NCI-H748 (cell line): ENCODE results near the gene CUL4A.

Experiments used
- DNase-seq: peaks from one replicate; lab custom pipeline; 2025; ENCODE audit not compliant: unreplicated experiment; lab: John Stamatoyannopoulos, UW

Gene CUL4A

DNA sequence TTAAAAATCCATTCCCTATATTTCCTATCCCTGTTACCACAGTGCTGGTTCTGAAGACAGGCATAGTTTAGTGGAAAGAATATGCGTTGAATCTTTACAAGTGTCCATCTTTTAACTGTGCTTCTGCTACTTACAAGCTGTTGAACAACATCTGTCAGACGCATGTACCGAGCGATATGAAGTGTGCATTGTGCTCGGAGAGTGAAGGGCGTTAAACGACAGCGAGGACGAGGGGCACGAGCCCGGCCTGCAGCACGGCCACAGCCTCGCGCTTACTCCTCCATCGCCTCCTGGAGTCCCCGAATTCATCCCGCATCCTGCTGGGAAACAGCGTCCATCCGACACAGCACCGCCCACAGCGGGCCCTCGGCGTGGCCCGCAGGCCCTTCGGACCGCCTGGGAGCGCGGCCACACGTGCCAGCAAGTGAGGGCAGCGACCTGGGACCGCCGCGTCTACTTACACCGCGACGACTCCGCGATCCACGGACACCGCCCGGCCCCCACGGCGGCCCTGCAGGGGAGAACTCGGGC, 1.5 kb upstream of the CUL4A start:
- DNase-seq = peak; percentile 60

DNA sequence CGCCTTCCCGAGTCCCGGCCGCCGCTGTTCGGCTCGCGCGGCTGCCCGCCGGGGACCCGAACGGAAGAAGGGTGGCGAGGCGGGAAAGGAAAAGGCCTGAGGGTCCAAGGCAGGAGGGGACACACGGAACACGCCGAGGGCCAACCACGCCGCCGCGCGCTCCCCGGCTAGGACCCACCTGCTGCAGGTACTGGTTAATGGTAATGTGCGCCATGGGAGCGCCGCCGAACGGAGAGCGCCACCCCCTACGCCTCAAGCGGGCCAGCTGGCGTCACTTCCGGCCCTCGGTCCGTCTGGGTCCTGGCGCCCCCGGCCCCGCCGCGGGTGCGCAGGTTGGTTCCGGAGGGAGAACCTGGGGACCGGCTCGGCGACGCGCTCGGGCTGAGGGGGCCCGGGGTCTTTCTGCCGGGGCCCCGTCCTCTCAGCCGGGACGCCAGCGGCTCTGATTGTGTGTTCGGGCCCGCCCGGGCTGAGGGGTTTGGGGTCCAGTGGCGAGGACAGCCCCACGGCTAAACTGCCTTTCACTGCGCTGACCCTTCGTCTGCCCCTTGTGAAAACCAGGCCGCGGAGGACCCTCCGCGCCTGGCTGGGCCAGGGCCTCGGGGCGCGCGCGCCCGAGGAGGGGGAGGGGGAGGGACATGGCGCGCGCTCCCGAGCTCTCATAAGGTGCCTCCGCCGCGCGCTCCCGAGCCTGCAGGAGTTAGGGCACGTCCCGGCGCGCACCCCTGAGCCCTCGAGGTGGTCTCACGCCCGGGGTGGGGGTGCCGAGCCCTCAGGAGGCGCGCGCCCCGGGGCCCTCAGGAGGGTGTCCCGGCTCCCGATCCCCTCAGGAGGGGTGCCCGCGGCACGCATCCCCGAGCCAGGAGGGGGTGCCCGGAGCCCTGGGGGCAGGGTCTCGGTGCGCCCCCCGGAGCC, 735 bp upstream of the CUL4A start, which contains the start of gene PCID2:
TSS of gene PCID2 (minus strand) at position 249 of the 915 bp plus-strand sequence. CDS start at position 214, 35 bp downstream.
- peak; percentile 95 for DNase-seq

DNA sequence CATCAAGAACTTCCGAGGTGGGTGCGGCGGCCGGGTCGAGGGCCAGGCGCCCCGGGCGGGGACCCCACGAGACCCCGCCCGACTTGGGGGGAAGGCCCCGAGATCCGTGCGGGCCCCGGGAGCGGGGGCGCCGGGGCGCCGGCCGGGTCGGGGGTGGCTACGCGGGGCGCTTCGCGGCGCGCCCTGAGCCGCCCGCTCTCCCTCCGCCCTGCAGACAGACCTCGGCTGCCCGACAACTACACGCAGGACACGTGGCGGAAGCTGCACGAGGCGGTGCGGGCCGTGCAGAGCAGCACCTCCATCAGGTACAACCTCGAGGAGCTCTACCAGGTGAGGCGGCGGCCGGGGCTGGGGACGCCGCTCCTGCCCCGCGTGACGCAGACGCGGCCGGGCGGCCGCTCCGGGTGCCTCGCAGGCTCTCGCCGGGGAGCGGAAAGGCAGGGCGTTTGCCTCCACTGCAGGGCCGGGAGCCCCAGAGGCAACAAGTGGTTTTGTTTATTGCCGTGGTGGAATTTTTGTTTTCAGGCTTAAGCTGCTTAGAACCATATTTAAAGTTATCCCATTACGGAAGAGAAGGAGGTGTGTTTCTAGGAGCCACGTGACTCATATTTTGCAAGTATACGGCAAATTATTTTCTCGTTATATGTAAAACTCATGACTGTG, 477 bp downstream of the CUL4A start:
- DNase-seq = peak; percentile 80

DNA sequence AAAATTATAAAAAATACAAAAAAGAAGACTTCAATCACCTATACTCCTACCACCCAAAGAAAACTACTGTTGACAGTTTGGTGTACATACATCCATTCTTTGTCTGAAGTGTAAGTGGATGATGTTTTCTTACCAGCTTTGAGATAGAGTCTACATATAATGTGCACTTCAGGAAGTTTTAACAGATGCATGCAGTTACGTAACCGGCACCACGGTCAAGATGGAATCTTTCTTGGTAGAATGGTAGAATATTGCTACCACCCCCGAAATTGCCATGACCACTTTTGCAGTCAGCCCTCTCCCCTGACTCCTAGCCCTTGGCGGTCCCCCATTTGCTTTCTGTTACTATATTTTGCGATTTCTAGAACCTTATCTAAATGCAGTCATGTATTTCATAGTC, 1.4 kb downstream of the CUL4A start:
- DNase-seq = no peak

DNA sequence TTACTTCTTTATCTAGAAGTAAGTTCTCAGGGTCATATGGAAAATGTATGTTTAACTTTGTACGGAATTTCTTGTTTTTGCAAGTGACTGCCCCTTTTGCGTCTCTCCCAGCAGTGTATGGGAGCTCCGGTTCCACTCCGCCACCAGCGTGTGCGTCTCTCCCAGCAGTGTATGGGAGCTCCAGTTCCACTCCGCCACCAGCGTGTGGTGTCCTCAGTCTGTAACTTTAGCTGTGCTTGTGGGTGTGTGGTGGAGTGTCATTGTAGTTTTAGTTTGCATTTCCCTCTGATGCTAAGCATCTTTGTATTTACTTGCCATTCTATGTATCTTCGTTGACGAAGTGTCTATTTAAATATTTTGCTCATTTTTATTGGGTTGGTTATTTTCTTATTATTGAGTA, 2.4 kb downstream of the CUL4A start:
- peak; percentile 24 for DNase-seq

DNA sequence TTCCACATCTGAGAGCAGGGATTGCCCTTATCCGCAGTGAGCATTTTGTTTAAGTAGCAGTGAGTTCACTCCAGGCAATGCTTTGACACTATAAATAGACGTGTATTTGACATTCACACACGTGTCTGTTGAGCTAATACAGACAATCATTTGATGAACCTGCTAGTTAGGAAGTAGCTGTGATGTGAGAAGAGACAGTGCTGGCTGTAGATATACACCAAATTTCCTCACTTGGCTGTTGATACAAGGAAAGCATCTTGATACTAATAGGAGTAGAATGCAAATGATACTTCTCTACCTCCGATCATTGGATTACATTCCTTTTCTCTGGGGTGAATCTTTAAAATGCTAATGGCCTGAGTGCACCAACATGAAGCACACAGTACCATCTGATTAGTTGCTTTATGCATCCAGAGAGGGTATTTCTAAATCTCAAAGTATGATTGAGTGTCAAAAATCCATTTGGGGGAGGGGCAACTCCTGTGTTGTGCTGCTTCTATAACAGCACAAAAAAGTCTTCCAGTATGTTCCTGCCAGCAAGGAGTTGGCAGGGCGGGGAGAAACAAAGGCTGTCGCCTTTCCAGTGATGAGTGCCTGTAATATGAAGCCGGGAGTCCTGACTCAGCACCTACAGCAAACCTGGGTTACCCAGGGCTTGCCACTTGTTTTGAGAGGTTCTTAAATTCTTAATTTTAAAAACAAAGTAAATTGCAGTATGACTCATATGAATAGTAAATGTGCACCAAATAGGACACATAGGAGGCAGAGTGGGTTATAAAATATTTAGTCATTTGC, 7.0 kb downstream of the CUL4A start:
- DNase-seq = no peak

DNA sequence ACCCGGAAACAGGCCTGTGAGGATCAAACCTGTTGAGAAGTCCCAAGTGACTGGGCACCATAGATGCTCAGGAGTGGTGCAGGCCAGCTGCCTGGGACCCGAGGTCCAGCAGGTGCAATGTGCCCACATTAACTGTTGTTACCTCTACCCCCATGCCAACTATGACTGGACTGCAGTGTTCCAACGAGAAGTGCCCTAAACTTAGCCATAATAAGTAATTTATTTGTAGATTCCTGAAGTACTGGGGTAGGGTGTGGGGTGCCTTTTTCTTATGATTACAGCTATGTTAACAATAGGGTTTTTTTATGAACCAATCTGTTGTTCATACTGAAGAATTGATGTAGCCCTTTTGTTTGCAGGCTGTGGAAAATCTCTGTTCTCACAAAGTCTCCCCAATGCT, 9.2 kb downstream of the CUL4A start:
- DNase-seq = no peak

DNA sequence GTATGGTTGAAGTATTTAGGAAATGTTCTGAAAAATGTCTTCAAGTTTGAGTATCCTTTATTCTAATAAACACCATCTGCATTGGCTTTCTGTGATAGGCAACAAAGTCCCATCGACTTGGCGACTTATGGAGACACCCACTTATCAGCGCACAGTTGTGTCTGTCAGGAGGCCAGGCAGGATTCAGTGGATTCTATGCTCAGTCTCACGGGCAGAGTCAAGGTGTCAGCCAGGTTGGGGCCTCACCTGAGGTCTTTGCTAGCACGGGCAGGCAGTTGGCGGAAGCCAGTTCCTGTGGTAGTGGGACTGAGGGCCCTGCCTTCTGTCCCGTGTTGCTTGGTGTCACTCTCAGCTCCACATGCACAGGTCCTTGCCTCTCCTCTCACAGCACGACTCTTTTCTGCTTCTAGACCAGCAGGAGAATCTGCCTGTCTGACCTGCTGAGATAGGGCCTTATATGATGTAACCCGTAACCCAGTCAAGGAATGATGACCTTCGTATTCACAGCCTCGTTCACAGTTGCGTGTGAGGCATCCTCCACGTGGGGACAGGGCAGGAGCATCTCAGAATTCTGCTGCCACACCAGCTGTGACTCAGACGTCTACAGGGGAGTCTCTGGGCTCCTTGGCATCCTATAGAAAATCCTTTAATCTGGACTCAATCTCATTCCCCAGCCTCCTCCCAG, 10.0 kb downstream of the CUL4A start:
- no peak for DNase-seq

DNA sequence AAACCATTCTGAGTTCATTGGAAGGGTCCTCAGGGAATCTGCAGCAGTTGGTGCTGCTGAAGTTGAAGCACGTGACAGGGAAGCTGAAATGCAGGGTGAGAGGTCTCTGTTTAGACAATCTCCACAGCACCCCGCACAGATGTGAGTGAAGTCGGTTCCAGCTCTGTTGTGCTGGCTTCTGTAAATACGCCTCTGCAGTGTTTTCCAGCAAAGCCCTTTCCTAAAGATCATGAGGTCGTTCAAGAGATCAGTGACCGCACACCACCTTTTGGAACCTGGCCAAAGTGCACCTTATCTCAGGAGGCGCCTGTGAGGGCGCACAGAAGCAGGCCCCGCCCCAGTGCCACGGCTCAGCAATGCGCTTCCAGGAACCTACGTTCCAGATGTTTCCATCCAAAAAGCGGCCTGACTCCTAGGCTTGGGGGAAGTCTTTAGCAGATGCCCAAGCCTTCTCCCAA, 10.8 kb downstream of the CUL4A start:
- no peak for DNase-seq

DNA sequence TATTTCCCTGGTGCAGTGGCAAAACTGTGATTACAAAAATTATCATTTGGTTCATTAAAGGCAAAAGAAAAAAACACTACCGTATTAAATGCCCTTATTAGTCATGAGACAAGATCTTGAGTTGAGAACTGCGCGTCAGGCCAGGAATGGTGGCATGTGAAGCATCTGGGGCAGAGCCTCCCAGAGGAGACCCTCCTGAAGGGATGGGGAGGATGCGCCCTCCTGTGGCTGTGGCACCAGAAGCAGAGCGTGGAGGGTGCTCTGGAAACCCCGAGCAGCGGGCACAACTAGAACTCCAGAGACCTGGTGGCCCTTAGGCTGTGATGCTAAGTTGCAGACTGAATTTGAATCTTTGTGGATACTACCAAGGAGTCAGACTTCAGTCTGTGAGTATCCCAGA, 11.5 kb downstream of the CUL4A start:
- no peak for DNase-seq

DNA sequence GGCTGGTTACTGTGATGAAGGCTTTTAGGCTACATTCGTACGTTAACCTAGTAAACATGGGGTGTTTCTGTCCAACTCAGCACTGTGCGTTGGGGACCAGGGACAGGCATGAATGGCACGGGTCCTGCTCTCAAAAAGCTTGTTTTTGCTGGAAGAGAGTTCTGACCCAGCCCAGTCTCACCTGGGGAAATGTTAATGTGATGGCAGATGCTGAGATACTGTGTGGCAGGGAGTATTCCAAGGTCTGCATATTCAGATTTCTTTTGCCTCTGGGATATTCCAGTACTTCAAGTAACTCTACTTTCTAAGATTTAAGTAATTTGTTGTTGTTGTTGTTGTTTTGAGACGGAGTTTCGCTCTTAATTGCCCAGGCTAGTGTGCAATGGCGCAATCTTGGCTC, 13.7 kb downstream of the CUL4A start:
- DNase-seq = no peak

DNA sequence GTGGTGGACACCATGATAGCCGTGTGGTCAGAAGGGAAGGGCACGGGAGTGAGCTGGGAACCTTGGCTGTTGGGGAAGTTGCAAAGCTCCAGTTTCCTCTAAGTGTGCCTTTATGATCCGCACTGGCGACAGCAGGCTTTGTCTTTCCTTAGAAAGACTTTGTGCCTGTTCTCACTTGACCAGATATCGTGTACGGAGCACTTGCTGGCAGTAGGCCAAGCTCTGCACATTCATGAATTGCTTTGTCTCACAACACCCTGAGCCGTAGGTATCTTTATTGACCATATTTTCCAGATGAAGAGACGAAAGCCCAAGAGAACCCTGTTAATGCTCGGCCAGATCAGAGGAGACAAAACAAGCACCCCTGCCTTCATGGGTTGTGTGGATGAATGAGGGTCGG, 15.1 kb downstream of the CUL4A start:
- peak; percentile 20 for DNase-seq

DNA sequence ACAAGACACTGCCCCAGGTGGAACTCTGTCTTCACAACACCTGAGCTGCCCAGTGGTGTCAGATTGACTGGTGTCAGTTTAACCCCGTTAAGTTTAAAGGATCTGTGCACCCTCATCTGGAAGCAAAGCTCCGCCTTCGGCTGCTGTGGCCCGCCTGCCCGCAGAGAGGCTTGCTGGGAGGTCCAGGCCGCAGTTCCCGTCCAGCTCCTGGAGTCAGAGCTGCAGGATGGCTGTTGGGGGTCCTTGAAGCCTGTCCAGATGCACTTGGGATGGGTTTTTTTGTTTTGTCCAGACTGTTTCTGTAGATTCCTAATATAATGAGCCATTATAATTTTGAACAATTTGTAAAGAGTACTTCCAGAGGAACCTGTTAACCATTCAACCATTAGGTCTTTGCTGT, 16.1 kb downstream of the CUL4A start:
- no peak for DNase-seq

DNA sequence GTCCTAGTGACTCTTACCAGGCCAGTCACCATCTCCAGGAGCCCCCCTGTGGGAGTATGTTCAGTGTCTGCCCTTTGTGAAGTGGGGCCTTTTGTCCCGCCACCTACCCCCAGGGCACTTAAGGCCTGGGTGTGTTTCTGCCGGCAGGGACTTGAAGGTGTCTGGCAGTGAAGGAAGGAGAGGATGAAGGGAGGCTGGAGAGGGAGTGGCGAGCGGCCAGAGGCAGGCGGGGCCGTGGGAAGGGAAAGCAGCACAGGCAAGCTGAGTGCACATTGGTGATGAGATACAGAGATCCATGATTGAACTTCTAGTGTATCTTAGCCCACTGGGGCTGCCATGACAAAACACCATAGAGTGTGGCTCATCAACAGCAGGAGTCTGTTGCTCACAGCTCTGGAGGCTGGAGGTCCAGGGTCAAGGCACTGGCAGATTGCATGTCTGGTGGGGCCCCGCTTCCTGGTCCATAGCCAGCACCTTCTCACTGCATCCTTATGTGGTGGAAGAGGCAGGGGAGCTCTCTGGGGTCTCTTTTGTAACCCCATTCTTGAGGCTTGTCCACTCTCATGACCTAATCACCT, 17.5 kb downstream of the CUL4A start:
- no peak for DNase-seq

DNA sequence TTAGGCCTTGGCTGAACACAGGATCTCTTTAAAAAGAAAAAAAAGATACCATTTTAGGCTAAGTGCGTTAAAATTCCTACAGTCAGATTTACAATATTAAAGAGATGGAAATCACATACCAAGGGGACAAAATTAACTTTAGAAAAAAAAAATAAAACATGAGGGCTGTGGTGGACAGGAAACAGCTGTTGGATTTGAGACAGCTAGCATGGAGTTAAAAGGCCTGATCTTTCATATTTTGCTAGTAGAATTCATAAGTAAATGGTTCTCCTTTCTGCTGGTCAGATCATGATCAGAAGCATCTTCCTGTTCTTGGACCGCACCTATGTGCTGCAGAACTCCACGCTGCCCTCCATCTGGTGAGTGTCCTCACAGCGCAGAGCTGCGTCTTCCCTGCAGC, 19.7 kb downstream of the CUL4A start:
- no peak for DNase-seq

DNA sequence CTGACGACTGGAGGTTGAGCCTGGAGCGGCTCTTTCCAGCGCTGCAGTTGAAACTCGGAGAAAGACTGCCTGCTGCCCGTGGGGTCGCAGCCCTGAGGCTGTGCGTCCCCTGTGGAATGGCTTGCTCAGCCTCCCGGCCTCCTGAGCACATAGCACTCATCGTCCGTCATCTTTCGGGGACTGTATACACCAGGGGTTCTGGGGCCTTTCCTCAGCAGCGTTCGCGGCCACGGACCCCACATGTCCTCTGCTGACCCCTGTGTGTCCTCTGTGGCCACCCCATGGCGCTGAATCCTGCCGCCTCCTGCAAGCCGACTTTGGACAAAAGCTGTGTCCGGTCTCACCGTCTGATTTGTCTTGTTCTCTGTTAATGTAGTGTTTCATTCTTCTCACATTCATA, 20.4 kb downstream of the CUL4A start:
- DNase-seq = no peak

DNA sequence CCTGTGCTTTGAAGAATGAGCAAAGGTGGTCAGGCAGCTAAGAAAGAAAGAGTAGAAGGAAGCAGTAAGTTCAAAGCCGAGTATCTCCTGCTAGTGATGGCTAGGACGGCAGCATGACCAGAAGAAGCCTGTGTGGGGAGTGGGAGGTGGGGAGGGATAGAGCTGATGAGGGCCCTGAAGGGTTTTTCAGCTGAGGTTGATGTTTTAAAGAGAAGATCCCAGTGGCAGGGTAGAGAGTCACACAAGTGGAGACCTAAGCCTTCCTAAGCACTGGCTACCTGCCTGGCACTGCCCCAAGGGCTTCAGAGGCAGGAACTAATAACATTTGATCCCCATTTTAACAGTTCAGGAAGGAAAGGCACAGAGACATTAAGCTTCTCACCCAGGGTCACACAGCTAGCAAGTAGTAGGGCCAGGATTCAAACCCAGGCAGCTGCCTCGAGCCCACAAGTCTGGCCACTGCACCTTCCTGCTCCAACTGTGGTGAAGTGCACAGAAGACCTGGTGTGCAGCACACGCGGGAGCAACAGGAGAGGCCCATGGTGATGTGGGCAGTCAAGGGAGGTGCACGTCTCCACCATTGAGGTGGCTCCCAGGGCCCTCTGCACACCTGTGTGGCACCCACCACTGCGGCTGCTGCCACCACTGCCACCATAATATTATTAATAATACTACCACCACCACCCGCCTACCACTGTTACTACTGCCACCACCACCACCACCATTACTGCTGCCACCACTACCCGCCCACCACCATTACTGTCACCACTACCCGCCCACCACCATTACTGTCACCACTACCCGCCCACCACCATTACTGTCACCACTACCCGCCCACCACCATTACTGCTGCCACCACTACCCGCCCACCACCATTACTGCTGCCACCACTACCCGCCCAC, 22.1 kb downstream of the CUL4A start:
- no peak for DNase-seq

DNA sequence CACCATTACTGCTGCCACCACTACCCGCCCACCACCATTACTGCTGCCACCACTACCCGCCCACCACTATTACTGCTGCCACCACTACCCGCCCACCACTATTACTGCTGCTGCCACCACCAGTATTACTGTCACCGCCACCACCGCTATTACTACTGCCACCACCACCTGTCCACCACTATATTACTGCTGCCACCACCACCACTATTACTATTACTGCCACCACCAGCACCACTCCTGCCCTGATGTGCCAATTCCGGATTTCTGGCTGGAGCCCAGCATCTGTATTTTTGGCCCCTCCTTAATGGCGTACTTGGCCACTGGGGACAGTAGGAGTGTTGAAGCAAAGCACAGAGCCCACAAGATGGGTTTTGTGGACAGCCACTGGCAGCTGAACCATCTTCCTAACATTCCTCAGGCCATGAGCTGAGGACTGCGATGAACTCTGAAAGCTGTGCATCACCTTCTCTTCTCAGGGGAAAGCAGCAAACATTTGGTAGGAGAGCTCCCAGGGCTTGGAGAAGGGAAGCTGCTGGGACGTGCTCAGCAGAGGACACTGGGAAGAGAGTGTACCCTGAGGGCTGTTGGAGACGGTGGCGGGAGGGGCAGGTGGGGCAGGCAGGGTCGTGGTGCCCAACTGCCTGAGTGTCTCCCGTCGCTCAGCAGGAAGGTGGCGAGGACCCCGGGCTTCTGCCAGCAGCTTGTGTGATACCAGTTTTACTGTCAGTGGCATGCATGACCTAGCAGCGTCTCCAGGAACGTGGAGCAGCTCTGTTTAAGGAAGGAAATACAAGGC, 23.0 kb downstream of the CUL4A start:
- DNase-seq = no peak
